Thymus (tissue), 11 donors: Measurements from ENCODE around the gene TMIE. TPM values are rescaled to one million over a fixed set of nuclear protein-coding genes. Genes with fewer than 3 reads are reported as not detected.

Source experiments
- DNase-seq, 9 donors: peaks; one replicate each; pipeline ENCODE4 v3.0.0-alpha.2; 2013; ENCODE audit warnings: low spot score in 9 of 9, low read depth in 6 of 9, missing footprints in 1 of 9
- H3K27ac ChIP-seq, 2 donors: one replicate each; pipeline ENCODE4 v1.5.1; 2013; ENCODE audit warnings: control low read depth in 1 of 2, low read depth in 1 of 2, low read length in 1 of 2, mild to moderate bottlenecking in 1 of 2, moderate library complexity in 1 of 2
- H3K27me3 ChIP-seq, 2 donors: one replicate each; pipeline ENCODE4 v1.5.1; 2013; ENCODE audit warnings: low read length in 1 of 2; ENCODE audit not compliant: control insufficient read depth in 2 of 2, insufficient read depth in 1 of 2
- H3K36me3 ChIP-seq, 2 donors: one replicate each; pipeline ENCODE4 v1.5.1; 2013; ENCODE audit warnings: low read length in 1 of 2, mild to moderate bottlenecking in 1 of 2, moderate library complexity in 1 of 2; ENCODE audit not compliant: control insufficient read depth in 2 of 2, insufficient read depth in 2 of 2
- H3K4me1 ChIP-seq, 2 donors: one replicate each; pipeline ENCODE4 v1.5.1; 2013; ENCODE audit warnings: low read length in 2 of 2; ENCODE audit not compliant: control insufficient read depth in 2 of 2, insufficient read depth in 2 of 2
- H3K4me3 ChIP-seq, 2 donors: one replicate each; pipeline ENCODE4 v1.5.1; 2013; ENCODE audit warnings: low read length in 2 of 2, control low read depth in 1 of 2, mild to moderate bottlenecking in 1 of 2
- H3K9me3 ChIP-seq, 2 donors: one replicate each; pipeline ENCODE4 v1.5.1; 2013; ENCODE audit warnings: low read length in 1 of 2, mild to moderate bottlenecking in 1 of 2; ENCODE audit not compliant: control insufficient read depth in 2 of 2, insufficient read depth in 1 of 2
- WGBS: extraction: QIAGEN DNeasy Blood & Tissue Kit; methylation state at CpG from one replicate; pipeline ENCODE4 v1.1.7; 2013; 5-methylcytosine and 5-hydroxymethylcytosine counted together
- polyA plus RNA-seq: library from polyadenylated mRNA; stranded (reverse); fragments of 200-250 nt; gene quantifications from one replicate; pipeline ENCODE4 v1.2.3, GENCODE V29; 2013
- total RNA-seq: library from RNA; stranded (reverse); fragments of 120-200 nt; gene quantifications from one replicate; pipeline ENCODE4 v1.2.4, GENCODE V29; 2013
- donor health status: healthy.

Gene TMIE
- total and polyA plus RNA-seq, 2 donors: 0.57 to 0.85 TPM

- Histone ChIP-seq H3K4me3 (no peak overlapping the region), H3K4me1 (no peaks in the 10 kb centered on the region), H3K27ac (no peak overlapping the region), H3K36me3 (no peaks in the 10 kb centered on the region), H3K27me3 (peaks cover 0 to 10% of the 10 kb centered on the region in 2 donors), H3K9me3 (no peaks in the 10 kb centered on the region)
- no peak for DNase-seq
- WGBS: 98% methylated on average over 2 of the region's 2 CpGs
Measured at GRCh38 chr3:46711305-46711704, 10.1 kb downstream of the TMIE start.

GRCh38 chr3:46711760-46712159 is 10.6 kb downstream of the TMIE start:
- Histone ChIP-seq H3K27ac (no peak overlapping the region), H3K36me3 (no peaks in the 10 kb centered on the region), H3K4me1 (no peaks in the 10 kb centered on the region), H3K9me3 (no peaks in the 10 kb centered on the region), H3K4me3 (no peak overlapping the region), H3K27me3 (peaks cover 0 to 6% of the 10 kb centered on the region in 2 donors)
- WGBS: 87% methylated on average over 7 of the region's 7 CpGs
- DNase-seq: no peak

- no peaks in the 10 kb centered on the region for H3K36me3 ChIP-seq
- peaks cover 0 to 10% of the 10 kb centered on the region in 2 donors for H3K27me3 ChIP-seq
- no peak for DNase-seq
- H3K4me1 ChIP-seq: no peaks in the 10 kb centered on the region
- no peak overlapping the region for H3K27ac ChIP-seq
- H3K4me3 ChIP-seq: no peak overlapping the region
- no peaks in the 10 kb centered on the region for H3K9me3 ChIP-seq
- WGBS: 91% methylated on average over 13 of the region's 13 CpGs
Measured at GRCh38 chr3:46712191-46713049, 11.2 kb downstream of the TMIE start.

- peaks cover 0 to 3% of the 10 kb centered on the region in 2 donors for H3K4me1 ChIP-seq
- H3K36me3 ChIP-seq: no peaks in the 10 kb centered on the region
- WGBS: 91% methylated on average over 14 of the region's 14 CpGs
- H3K9me3 ChIP-seq: no peaks in the 10 kb centered on the region
- H3K27ac ChIP-seq: no peak overlapping the region
- DNase-seq: no peak
- H3K4me3 ChIP-seq: no peak overlapping the region
- H3K27me3 ChIP-seq: peaks cover 0 to 15% of the 10 kb centered on the region in 2 donors
Measured at GRCh38 chr3:46713050-46713897, 12.1 kb downstream of the TMIE start.

- 93% methylated on average over 22 of the region's 22 CpGs for WGBS
- H3K36me3 ChIP-seq: no peaks in the 10 kb centered on the region
Measured at GRCh38 chr3:46713898-46714552, 12.8 kb downstream of the TMIE start.

GRCh38 chr3:46714728-46715506 is 13.7 kb downstream of the TMIE start:
- Histone ChIP-seq H3K27me3 (peaks cover 0 to 25% of the 10 kb centered on the region in 2 donors), H3K27ac (no peak overlapping the region), H3K36me3 (no peaks in the 10 kb centered on the region), H3K9me3 (no peaks in the 10 kb centered on the region), H3K4me1 (peaks cover 0 to 3% of the 10 kb centered on the region in 2 donors), H3K4me3 (no peak overlapping the region)
- 96% methylated on average over 10 of the region's 10 CpGs for WGBS
- no peak for DNase-seq

More at GRCh38 chr3:46713898-46714552, 12.8 kb downstream of the TMIE start:
- H3K4me1 ChIP-seq: peaks cover 0 to 3% of the 10 kb centered on the region in 2 donors
- no peaks in the 10 kb centered on the region for H3K9me3 ChIP-seq
- peaks cover 0 to 19% of the 10 kb centered on the region in 2 donors for H3K27me3 ChIP-seq
- no peak overlapping the region for H3K4me3 ChIP-seq
- no peak for DNase-seq
- no peak overlapping the region for H3K27ac ChIP-seq

GRCh38 chr3:46715507-46716175 is 14.4 kb downstream of the TMIE start:
- peaks cover 0 to 27% of the 10 kb centered on the region in 2 donors for H3K27me3 ChIP-seq
- H3K27ac ChIP-seq: no peak overlapping the region
- peaks cover 0 to 3% of the 10 kb centered on the region in 2 donors for H3K4me1 ChIP-seq
- no peak overlapping the region for H3K4me3 ChIP-seq
- no peaks in the 10 kb centered on the region for H3K36me3 ChIP-seq
- DNase-seq: no peak
- WGBS: 98% methylated on average over 11 of the region's 11 CpGs
- no peaks in the 10 kb centered on the region for H3K9me3 ChIP-seq
